Right kidney (tissue), 1 donor: ENCODE results near the gene KCNG2.

Source experiments
- DNase-seq: peaks from one replicate; pipeline ENCODE4 v3.0.0-alpha.2; 2016

KCNG2 gene

GRCh38 chr18:79768745-79769144, 29.0 kb upstream of the KCNG2 start:
- no peak for DNase-seq

DNA sequence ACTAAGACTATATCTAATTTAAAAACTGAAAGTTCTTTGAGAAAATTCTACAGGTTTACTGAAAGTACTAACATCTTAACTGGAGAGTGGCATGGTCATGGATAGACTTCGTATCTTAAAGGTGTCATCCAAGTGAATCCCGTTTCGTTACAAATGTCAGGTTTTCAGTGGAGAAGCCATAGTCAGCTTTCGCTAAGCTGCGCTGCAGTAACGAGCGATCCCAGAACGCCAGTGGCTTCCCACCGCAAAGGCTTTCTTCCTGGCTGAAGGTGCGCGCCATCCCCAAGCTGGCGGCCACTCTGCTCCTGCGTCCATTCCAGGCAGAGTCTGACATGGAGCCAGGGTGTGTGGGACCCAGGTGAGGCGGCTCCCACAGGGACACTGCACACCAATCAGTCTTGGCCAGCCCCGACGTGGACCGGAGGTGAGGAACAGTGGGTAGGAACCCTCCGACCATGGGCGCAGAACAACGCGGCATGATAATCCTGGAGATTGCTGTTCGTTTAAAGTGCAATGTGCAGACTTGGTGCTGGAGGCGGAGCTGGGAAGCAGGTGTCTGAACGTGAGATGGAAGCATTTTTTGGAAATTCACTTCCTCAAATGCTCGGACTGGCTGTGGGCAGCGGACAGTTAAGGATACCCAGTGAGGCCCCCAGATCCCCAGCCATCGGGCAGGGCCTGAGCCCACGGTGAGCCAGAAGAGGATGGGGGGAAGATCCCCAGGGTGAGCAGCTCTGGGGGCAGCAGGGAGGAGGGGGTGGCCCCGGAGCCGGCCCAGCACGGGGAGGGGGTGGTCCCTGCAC, 27.8 kb upstream of the KCNG2 start:
- no peak for DNase-seq

DNA sequence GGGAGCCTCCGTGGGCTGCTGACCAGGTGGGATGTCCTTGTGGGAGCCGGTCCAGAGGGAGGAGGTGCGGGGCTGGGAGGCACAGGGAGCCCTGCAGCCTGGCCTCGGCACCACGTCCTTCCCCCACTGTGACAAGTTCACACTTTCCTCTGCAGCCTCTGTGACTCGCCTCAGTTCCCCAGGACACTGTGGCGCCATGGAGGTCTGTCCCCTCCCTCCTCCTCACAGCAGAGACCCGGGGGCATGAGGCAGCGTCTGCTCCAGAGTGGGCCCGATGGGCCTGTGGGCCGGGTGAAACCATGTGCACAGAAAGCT, 27.3 kb upstream of the KCNG2 start:
- no peak for DNase-seq

- DNase-seq: no peak
Measured at GRCh38 chr18:79770826-79771225, 26.9 kb upstream of the KCNG2 start.

GRCh38 chr18:79771446-79772107, 26.2 kb upstream of the KCNG2 start:
- no peak for DNase-seq

- DNase-seq: no peak
Measured at GRCh38 chr18:79772108-79772864, 25.5 kb upstream of the KCNG2 start.

DNA sequence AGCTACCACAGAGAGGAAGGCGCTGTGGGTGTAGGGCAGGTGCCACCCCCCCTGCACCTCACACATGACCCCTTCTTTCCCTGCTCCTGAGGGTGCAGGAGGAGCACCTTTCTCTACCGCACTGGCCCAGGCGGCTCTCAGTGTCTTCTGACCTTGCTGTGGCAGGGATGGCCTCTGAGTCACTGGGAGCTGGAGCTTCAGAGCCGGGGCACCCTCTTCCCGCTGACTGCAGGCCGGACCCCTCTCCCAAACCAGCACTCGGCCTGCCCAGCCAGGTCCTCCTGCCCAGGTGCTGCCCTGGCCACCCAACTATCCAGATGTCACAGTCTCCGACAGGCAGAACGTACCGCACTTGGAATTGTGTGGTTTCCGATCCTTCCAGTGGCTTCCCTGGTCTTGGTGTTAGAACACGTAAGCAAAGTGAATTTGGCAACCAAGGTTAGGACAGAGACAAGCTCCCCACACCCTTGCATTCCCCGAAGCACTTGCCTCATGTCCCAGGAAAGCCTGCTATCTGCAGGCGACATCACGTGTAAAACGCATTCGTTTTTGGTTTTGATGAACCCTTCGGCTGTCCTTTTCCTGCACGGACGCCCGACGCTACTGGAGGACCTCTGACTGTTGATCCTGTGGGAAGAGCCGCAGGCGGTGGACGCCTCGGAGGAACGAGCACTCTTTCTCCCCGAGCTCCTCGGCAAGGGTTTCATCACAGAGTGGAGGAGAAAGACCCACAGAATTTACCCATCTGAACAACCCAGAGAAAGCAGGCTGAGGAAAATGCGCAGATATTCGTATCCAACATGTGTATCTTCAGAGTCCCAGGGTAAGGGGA, 24.7 kb upstream of the KCNG2 start:
- no peak for DNase-seq

- no peak for DNase-seq
Measured at GRCh38 chr18:79774111-79774510, 23.6 kb upstream of the KCNG2 start.

DNA sequence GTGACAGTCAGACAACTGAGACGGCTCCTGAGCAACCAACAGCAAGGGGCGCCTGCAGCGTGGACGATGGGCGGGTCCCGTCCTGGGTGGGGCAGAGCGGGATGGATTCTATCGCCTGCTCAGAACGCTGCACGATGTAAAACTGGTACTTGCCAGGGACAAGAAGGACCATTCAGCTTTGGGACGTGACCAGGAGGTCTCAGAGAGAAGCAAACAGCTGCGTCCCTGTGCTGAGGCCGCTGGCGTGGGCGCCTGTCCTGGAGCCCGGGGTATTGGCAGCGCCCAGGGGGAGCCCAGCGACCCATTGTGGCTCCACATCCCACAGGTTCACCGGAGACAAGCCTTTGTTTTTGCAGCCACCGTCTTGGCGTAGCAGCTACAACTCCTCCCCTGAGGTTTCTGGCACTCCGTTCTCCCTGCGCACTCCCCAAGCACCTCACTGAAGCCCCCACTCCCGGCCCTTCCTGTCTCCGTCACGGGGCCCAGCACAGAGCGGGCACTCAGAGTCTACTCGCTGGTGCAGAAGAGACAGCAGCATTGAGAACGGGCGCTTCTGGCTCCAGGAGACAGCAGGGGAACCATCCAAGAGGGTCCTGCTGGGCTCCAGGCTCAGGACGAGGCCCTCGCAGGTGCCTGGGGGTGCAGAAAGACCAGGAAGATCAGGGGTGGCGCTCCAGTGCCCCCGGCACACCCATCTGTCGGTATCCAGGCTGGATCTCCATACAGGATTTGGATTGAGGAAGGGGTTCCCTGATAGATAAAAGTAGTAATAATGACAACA, 22.1 kb upstream of the KCNG2 start:
- no peak for DNase-seq

- no peak for DNase-seq
Measured at GRCh38 chr18:79776674-79777073, 21.1 kb upstream of the KCNG2 start.

DNA sequence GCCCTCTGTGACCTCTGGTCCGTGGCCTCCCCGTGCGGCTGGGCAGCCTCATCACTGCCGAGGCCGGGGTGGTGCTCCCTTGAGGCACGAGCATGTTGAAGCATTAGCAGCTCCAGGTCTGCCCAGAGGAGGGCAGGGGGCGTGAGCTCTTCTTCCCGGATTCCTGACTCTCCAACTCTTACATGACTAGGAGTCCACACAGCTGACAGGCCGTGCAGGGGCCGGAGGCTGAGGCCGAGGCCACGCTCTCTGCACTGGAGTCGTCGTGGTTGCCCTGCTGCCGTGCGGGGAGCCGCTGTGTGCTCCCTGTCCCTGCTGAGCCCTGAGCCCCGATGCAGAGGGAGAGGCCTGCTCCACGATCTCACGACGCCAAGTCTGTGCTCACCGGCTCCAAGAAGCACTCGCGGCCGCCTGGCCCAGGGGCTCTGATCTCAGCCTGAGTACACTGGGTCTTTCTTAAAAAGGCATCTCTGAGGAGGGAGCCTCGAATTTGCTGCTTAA, 19.4 kb upstream of the KCNG2 start:
- DNase-seq: no peak

GRCh38 chr18:79779021-79779699, 18.6 kb upstream of the KCNG2 start:
- DNase-seq: no peak

DNA sequence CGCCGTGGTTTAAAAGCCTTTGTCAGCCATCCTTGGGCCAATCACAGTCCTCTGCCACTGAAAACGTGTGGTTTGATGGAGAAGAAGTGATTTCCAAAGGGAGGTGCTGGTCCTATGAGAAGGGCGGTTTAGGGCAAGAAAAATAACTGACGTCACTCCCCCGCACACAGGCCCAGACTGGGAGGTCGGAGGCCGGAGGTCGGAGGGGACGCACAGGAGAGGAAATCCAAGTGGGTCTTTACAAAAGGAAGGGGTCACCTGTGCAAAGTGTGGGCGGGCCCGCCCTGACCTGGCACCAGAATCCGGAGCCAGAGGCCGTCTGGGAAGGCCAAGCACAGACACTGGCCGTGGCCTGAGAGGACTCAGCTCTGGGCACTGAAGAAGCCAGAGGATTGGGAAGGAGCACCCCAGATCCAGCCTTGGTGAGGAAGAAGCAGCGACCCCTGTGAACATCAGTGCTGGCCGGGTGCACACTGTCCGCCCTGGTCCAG, 18.0 kb upstream of the KCNG2 start:
- DNase-seq: no peak

DNA sequence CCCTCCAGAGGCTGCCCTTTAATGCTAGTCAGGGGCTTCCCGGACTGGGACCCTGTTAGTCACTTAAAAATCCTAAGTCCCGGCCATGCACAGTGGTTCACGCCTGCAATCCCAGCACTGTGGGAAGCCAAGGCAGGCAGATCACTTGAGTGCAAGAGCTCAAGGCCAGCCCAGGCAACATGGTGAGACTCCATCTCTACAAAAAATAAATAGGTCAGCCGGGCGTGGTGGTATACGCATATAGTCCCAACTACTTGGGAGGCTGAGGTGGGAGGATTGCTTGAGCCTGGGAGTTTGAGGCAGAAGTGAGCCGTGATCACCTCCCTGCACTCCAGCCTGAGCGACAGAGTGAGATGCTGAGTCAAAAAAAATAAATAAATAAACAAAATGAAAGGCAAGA, 17.2 kb upstream of the KCNG2 start:
- DNase-seq: no peak

DNA sequence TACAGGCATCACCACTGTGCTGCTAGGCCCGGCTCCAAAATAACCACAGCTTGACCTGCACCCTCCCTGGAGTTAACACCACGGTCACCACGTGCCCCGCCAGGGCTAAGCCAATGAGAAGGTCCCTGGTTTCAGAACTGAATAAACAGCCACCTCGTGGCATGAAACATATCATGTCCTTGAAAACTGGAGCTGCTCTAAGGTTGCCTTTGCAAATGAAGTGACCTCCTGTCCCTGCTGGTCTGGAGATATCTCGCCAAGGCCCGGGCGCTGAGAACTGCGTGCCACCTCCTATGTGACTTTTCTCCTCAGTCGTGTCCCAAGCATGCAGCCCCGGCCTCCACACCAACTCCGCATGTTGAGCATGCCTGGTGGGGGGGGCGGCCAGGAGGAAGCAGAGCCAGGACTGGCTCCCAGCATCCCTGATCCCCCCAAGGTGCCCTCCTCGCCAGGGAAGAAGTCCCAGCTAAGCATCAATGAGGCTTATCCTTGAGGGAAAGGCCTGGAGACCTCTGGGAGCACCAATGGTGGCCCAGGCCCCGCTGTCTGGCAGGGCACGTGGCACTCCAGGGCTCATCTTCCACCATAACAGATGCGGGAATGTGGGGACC, 16.3 kb upstream of the KCNG2 start:
- no peak for DNase-seq

DNA sequence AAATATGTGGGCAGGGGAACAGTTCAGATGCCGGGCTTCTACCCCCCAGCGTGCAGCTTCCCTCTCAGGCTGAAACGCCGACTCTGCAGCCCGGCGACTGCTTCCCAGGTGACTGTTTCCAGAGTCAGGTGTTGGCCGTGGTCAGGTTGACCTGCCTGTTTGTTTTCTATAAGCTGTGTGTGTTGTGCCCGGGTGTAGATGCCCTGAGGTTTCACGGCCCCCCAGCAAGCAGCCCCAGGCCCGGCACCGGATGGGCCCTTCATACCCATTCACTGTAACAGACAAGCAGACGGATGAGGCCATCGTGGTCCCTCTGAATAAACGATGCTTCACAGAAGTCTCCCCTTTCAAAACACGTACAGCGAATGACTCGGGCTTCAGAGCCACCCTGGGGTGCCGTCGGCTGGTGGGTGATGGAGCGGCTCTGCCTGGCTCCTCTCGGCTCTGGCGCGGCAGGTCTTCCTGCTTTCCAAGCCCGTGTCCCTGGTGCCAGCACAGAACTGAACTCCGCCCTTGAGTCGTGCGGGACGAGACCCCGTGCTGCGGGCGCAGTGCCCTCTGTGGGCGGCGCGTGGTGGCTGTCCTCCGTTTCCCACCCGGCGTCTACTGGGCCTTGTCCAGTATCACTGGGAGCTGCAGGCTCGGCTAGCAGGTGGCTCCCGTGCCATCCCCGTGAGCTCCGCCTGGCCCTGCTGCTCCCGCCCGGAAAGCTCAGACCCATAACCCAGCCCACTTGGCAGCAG, 15.0 kb upstream of the KCNG2 start:
- DNase-seq: no peak

DNA sequence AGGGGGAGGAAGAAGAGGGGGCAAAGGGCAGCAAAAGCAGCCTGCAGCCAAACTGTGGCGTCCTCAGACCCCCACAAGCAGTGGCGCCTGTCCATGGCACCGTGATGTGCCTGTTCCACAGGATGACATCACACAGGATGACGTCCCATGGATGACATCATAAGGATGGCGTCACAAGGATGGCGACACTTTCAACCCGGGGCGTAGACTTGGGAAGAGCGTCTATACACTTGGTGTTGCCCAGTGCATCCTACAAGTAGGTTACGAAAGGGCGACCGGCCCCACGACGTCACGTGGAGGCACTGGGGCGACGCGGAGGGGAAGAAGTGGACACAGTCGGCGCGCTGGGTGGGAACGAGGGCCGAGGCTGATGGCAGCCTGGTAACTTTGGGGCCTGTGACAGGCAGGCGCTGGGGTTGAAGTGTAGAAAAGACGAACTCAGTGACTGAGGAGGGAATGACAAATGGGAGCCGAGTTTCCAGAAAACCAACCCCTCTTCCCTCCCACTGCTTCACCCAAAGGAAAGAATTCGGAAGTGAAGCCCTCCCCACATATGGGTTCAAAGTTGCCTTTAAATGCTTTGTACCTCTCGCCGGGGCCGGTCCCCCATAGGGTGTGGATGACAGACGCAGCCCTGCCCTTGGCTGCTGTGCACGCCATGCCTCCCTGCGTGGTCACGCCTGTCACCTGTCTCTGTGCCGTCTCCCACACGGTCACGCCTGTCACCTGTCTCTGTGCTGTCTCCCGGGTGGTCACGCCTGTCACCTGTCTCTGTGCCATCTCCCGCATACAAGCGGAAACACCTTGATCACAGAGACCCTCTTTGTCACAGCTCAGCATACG, 13.4 kb upstream of the KCNG2 start:
- no peak for DNase-seq

DNA sequence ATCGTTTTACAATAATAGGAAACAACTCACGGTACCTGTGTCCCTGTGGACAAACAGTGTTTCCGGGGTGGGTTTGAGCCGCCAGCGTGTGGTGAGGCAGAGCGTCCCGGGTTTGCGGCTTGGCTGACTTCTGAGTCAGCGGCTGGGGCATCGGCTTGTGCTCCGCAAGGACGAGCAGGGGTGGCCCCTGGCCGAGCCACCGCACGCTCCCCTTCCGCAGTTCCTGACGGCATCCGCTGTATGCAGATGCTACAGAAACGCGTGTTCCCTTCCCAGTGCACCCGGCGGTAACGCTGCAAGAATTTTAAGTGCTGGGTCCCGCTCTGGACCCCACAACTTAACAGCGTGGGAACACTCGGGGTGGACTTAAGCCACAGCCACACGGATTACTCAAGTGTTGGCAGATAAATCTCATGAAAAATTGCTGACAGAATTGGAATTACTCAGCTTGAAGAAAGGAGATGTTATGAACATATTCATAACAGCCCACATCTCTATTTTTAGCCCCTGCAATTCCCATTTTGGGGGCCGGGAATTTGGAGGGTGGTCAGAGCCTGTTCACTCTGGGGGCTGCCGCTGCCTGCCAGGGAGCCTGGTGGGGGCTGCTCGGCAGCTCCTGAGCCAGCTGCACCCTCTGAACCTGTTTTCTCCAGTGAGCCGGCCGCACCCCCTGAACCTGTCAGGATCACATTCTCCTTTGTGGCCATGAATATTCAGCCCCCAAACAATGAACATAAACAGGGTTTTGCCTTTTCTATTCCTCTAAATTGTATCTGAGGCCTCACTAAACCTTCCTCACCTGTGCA, 12.6 kb upstream of the KCNG2 start:
- DNase-seq: no peak
